ENCODE results near the gene ACOXL.
A peak's percentile ranks its signal among the peaks of the same experiment; 100 is the strongest.

Gene ACOXL

GRCh38 chr2:111106706-111107105 is 374.3 kb downstream of the ACOXL start:
- TF ChIP-seq CTCF (conservative IDR thresholded peaks at IDR 0.05; ENCODE audit: low read depth): no peak
- CTCF ChIA-PET: no interaction called here
- no peak overlapping the region for H3K27ac ChIP-seq
- no peak for DNase-seq (ENCODE audit: low spot score)
- POLR2A ChIA-PET (ENCODE audit: low non-redundant PET): no interaction called here

GRCh38 chr2:111108745-111109271 is 376.4 kb downstream of the ACOXL start:
- CTCF ChIA-PET: interaction anchor here (0.6 kb wide), 1 partner anchor 216 kb away, joined by 3 read pairs; no protein-coding TSS in a partner anchor
- peak; percentile 36 for DNase-seq (ENCODE audit: low spot score)

GRCh38 chr2:111111101-111111755 is 378.9 kb downstream of the ACOXL start:
- H3K27ac ChIP-seq: no peak overlapping the region
- ChIA-PET POLR2A (ENCODE audit: low non-redundant PET) (no interaction called here), CTCF (no interaction called here)
- no peak for DNase-seq (ENCODE audit: low spot score)
- no peak for TF ChIP-seq CTCF (conservative IDR thresholded peaks at IDR 0.05; ENCODE audit: low read depth)

More at GRCh38 chr2:111108745-111109271, 376.4 kb downstream of the ACOXL start:
- H3K27ac ChIP-seq: no peak overlapping the region
- no peak for TF ChIP-seq CTCF (conservative IDR thresholded peaks at IDR 0.05; ENCODE audit: low read depth)
- POLR2A ChIA-PET (ENCODE audit: low non-redundant PET): no interaction called here

- no peak for TF ChIP-seq CTCF (conservative IDR thresholded peaks at IDR 0.05; ENCODE audit: low read depth)
- CTCF ChIA-PET: no interaction called here
- POLR2A ChIA-PET (ENCODE audit: low non-redundant PET): no interaction called here
- no peak for DNase-seq (ENCODE audit: low spot score)
- no peak overlapping the region for H3K27ac ChIP-seq
Measured at GRCh38 chr2:111113838-111114237, 381.5 kb downstream of the ACOXL start.

- no peak for DNase-seq (ENCODE audit: low spot score)
- ChIA-PET CTCF (interaction anchor here (0.6 to 0.7 kb wide), 2 partner anchors 310 to 319 kb away, joined by 3 to 4 read pairs; no protein-coding TSS in a partner anchor), POLR2A (ENCODE audit: low non-redundant PET) (no interaction called here)
- no peak overlapping the region for H3K27ac ChIP-seq
- TF ChIP-seq CTCF (conservative IDR thresholded peaks at IDR 0.05; ENCODE audit: low read depth): no peak
Measured at GRCh38 chr2:111116011-111116746, 383.8 kb downstream of the ACOXL start.

GRCh38 chr2:111116843-111117597 is 384.6 kb downstream of the ACOXL start:
- DNase-seq (ENCODE audit: low spot score): peak; percentile 83
- POLR2A ChIA-PET (ENCODE audit: low non-redundant PET): no interaction called here
- TF ChIP-seq CTCF (conservative IDR thresholded peaks at IDR 0.05; ENCODE audit: low read depth): peak; percentile 89
- CTCF ChIA-PET: interaction anchor here (0.6 to 0.7 kb wide), 3 partner anchors 310 to 530 kb away, joined by 3 to 4 read pairs (median 3); no protein-coding TSS in a partner anchor
- peak overlapping the region; percentile 48 for H3K27ac ChIP-seq

Data from RWPE1 (cell line).